ENCODE measurements around the gene PGGT1B.

GRCh38 chr5:115181757-115182156 is 80.9 kb downstream of the PGGT1B start:
- TF ChIP-seq CTCF (IDR thresholded peaks at IDR 0.05) (no peak), POLR2A (IDR thresholded peaks at IDR 0.05) (no peak)
